Ovary (tissue), 9 donors: Measurements from ENCODE around the gene TRIM37. TPM values are rescaled to one million over a fixed set of nuclear protein-coding genes. Genes with fewer than 3 reads are reported as not detected.
"Not testable (repeated sequence)": the region's sequence is repeated elsewhere in the genome, so short reads cannot be mapped to it uniquely, and the experiment has no call there.

Experiments
- DNase-seq, 5 donors: peaks; one replicate each; pipeline ENCODE4 v3.0.0-alpha.2; 2019 to 2020
- H3K27ac ChIP-seq, 2 donors: fragments of 200-600 bp; one replicate each; pipeline versions ENCODE4 v1.5.1 to v1.8.0; 2019 to 2022
- H3K27me3 ChIP-seq: fragments of 200-600 bp; one replicate; pipeline ENCODE4 v1.8.0; 2022
- H3K36me3 ChIP-seq: fragments of 200-600 bp; sonication (generic); one replicate; pipeline ENCODE4 v1.5.1; 2019
- H3K4me1 ChIP-seq: one replicate; pipeline ENCODE4 v1.8.1; 2013; ENCODE audit warnings: mild to moderate bottlenecking, moderate library complexity; ENCODE audit not compliant: insufficient read depth
- H3K4me3 ChIP-seq: fragments of 200-600 bp; sonication (generic); one replicate; pipeline ENCODE4 v1.5.1; 2017
- H3K9me3 ChIP-seq, 2 donors: fragments of 200-600 bp in 1 of 2; sonication (generic) in 1 of 2; one replicate each; pipeline versions ENCODE4 v1.5.1 to v1.8.1; 2013 to 2019; ENCODE audit warnings: mild to moderate bottlenecking in 1 of 2, moderate library complexity in 1 of 2
- EP300 ChIP-seq: sonication (generic); formaldehyde crosslinking; IDR thresholded peaks from one replicate; pipeline ENCODE4 v1.6.1; 2017; ENCODE audit warnings: antibody characterized with exemption
- POLR2A ChIP-seq: fragments of 450-650 bp; IDR thresholded peaks from one replicate; pipeline ENCODE4 v1.6.1; 2017; ENCODE audit warnings: antibody characterized with exemption, mild to moderate bottlenecking, moderate library complexity
- WGBS, 3 donors: extraction: QIAGEN DNeasy Blood & Tissue Kit in 1 of 3; methylation state at CpG; one replicate each; pipeline versions ENCODE4 v1.1.5 to v1.1.7; 2013 to 2017; 5-methylcytosine and 5-hydroxymethylcytosine counted together
- intact Hi-C, 4 donors: fragments of 100-400 bp; cut with DNase I; formaldehyde crosslinking; loops; one replicate each; pipeline versions ENCODE4 v1.11.0 to v1.15.1; 2022 to 2023
- polyA plus RNA-seq, 2 donors: library from polyadenylated mRNA; stranded (reverse); fragments of 200-250 nt in 1 of 2; fragments of 350-450 nt in 1 of 2; fragmentation: Illumina TruSeq in 1 of 2; extraction: RNeasy Lipid Tissue Mini Kit (QIAGEN cat#74804) in 1 of 2; gene quantifications; one replicate each; pipeline ENCODE4 v1.2.3, GENCODE V29; 2013 to 2014
- total RNA-seq, 7 donors: library from RNA; depleted of rRNA in 2 of 7; stranded (reverse); fragments of >200 nt in 2 of 7; fragmentation: NEBNext Ultra II Directional in 3 of 7; extraction: Animal tissue kit (Norgen Biotek cat#: 25700) in 3 of 7; gene quantifications; one replicate each; pipeline versions ENCODE4 v1.1.0 to v1.2.4, GENCODE V29; 2016 to 2023
- TF ChIP-seq, protein P1 (sequence below), 3 donors: fragments of 450-650 bp in 2 of 3; fragments of 200-600 bp in 1 of 3; IDR thresholded peaks; one replicate each; pipeline versions ENCODE4 v1.5.1 to v1.8.0; 2016 to 2022; ENCODE audit warnings: antibody characterized with exemption in 3 of 3, mild to moderate bottlenecking in 1 of 3
- donor health status: DM: no; HTN: no; CAD: no; lungs with moderate emphysema.
- donor health status: DM: no; HTN: no; CAD: no.
- donor health status: Bipolar disorder and iron deficiency.
- donor health status: DM: yes; HTN: yes; CAD: no.
- donor health status: DM: no; HTN: no; CAD: no.
- donor health status: DM: yes; HTN: yes; CAD: no.

The TRIM37 gene
- total and polyA plus RNA-seq, 9 donors = 8.9 to 21.8 (median 16.8) TPM

DNA sequence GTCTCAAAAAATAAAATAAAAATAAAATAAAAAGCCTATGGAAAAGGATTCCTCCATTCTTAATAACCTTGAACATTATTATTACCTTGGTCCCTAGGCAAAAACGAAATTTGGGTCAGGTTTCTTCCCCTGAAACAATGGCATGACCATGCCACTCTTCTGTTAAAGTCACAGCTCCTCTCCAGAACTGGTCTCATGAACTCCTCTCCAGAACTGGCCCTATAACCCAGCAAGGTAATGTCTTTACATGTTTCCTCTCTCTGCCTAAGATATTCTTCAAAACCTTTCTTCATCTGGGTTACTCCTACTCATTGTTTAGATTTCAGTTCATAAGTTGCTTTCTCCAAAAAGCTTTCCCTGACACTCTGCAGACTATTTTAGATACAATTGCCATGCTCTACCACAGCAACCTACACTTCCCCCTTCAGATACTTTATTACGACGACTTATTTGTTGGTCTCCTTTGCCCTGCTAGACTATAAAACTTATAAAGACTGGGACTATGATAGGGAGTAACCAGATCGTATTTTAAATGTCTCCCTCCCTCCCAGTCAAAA is 13.5 kb downstream of the TRIM37 start:
- TF ChIP-seq, protein P1, sequence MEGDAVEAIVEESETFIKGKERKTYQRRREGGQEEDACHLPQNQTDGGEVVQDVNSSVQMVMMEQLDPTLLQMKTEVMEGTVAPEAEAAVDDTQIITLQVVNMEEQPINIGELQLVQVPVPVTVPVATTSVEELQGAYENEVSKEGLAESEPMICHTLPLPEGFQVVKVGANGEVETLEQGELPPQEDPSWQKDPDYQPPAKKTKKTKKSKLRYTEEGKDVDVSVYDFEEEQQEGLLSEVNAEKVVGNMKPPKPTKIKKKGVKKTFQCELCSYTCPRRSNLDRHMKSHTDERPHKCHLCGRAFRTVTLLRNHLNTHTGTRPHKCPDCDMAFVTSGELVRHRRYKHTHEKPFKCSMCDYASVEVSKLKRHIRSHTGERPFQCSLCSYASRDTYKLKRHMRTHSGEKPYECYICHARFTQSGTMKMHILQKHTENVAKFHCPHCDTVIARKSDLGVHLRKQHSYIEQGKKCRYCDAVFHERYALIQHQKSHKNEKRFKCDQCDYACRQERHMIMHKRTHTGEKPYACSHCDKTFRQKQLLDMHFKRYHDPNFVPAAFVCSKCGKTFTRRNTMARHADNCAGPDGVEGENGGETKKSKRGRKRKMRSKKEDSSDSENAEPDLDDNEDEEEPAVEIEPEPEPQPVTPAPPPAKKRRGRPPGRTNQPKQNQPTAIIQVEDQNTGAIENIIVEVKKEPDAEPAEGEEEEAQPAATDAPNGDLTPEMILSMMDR (IDR thresholded peaks at IDR 0.05) = no peak
- TF ChIP-seq EP300 = no peak
- TF ChIP-seq POLR2A = no peak
- Histone ChIP-seq H3K4me1 (peaks cover 6% of the 10 kb centered on the region), H3K36me3 (no peaks in the 10 kb centered on the region), H3K27ac (no peak overlapping the region), H3K4me3 (no peak overlapping the region), H3K27me3 (no peaks in the 10 kb centered on the region), H3K9me3 (no peaks in the 10 kb centered on the region)
- intact Hi-C loops = no loop called here
- 8 to 12% (median 10%) methylated on average over 4 of the region's 4 CpGs for WGBS, 3 donors
- DNase-seq = no peak

DNA sequence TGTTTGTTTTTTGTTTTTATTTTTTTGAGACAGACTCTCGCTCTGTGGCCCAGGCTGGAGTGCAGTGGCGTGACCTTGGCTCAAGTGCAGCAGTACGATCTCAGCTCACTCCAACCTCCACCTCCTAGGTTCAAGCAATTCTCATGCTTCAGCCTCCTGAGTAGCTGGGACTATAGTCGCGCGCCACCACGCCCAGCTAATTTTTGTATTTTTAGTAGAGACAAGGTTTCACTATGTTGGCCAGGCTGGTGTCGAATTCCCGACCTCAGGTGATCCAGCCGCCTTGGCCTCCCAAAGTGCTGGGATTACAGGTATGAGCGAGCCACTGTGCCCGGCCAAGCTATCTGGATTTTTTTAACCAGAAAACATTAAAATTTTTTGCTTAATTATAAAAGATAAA is 16.1 kb downstream of the TRIM37 start:
- not testable (repeated sequence) for H3K27ac ChIP-seq, H3K4me3 ChIP-seq
- WGBS, 3 donors = 90 to 93% (median 92%) methylated on average over 12 of the region's 12 CpGs

DNA sequence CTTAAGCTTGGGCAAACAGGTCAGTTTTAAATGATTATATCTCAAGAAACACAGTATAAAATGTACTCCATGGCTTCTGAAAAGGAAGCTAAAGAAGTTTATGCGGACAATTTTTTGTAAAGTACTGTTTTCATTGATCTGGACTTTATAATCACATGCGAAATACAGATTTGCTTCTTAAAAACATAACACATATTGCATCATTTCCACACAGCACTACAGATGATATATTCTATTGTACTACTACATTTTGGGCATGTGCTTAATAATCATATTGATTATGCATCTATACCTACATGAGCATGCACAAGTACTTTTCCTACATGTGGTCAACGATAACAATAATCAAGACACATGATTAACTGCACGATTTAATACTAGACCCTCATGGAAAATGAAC is 22.5 kb downstream of the TRIM37 start:
- TF ChIP-seq, protein P1 (IDR thresholded peaks at IDR 0.05) = no peak
- TF ChIP-seq POLR2A = no peak
- no peak for TF ChIP-seq EP300
- no peaks in the 10 kb centered on the region for H3K27me3 ChIP-seq
- no peak overlapping the region for H3K4me3 ChIP-seq
- no peaks in the 10 kb centered on the region for H3K36me3 ChIP-seq
- H3K4me1 ChIP-seq = no peaks in the 10 kb centered on the region
- WGBS, 3 donors = 92 to 93% (median 93%) methylated on average over 4 of the region's 4 CpGs
- intact Hi-C loops = no loop called here
- H3K27ac ChIP-seq = no peak overlapping the region
- H3K9me3 ChIP-seq = no peaks in the 10 kb centered on the region
- DNase-seq = no peak

More for the DNA sequence above, 16.1 kb downstream of the TRIM37 start:
- intact Hi-C loops, DNase-seq, H3K27me3 ChIP-seq, H3K4me1 ChIP-seq, H3K9me3 ChIP-seq, H3K36me3 ChIP-seq: not testable (repeated sequence)

DNA sequence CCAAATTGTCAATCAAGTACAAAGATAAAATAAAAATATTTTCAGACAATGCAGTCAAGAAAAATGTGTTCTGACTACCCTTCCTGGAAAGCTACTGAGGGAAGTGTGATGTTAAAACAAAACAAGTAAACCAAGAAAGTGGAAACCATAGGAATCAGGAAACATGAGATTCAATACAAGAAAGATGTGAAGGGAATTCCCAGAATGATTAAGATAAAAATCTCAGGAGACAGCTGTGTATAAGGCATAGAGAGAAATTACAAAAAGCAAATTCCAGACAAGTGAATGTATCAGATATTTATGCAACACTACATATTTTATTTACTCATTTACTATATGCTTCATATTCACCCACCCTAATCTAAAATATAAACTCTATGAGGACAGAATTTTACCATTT is 32.2 kb downstream of the TRIM37 start:
- Histone ChIP-seq H3K27me3 (no peaks in the 10 kb centered on the region), H3K36me3 (no peaks in the 10 kb centered on the region)

DNA sequence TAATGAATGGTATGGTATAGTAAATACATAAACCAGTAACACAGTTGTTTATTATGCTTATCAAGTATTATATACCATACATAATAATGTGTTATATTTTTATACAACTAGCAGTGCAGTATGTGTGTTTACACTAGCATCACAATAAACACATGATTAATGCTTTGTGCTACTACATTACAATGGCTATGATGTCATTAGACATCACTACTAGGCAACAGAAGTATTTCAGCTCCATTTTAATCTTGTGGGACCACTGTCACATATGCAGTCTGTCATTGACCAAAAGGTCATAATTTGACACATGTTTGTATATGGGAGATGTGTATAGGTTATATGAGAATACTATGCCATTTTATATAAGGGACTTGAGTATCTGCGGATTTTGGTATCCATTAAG is 32.7 kb downstream of the TRIM37 start:
- intact Hi-C loops = no loop called here
- H3K9me3 ChIP-seq = no peaks in the 10 kb centered on the region
- no peak overlapping the region for H3K4me3 ChIP-seq
- no peaks in the 10 kb centered on the region for H3K36me3 ChIP-seq
- no peaks in the 10 kb centered on the region for H3K4me1 ChIP-seq
- no peak overlapping the region for H3K27ac ChIP-seq
- WGBS, 3 donors = 100% methylated on average over 1 of the region's 1 CpG
- TF ChIP-seq POLR2A = no peak
- no peak for TF ChIP-seq EP300
- TF ChIP-seq, protein P1 (IDR thresholded peaks at IDR 0.05) = no peak
- no peak for DNase-seq
- no peaks in the 10 kb centered on the region for H3K27me3 ChIP-seq

More for the DNA sequence above, 32.2 kb downstream of the TRIM37 start:
- TF ChIP-seq POLR2A (no peak), EP300 (no peak)
- TF ChIP-seq, protein P1 (IDR thresholded peaks at IDR 0.05) = no peak
- no peak overlapping the region for H3K27ac ChIP-seq
- no peaks in the 10 kb centered on the region for H3K4me1 ChIP-seq
- H3K4me3 ChIP-seq = no peak overlapping the region
- no peaks in the 10 kb centered on the region for H3K9me3 ChIP-seq
- intact Hi-C loops = no loop called here
- DNase-seq = no peak
